ENCODE measurements around the gene WNK2. TPM values are rescaled to one million over a fixed set of nuclear protein-coding genes. Genes with fewer than 3 reads are reported as not detected.
A peak's percentile ranks its signal among the peaks of the same experiment; 100 is the strongest.

Gene WNK2
- total RNA-seq, 2 experiments from 2014 or later = 1.7 to 2.8 TPM

GRCh38 chr9:93181672-93182435, 2.1 kb upstream of the WNK2 start:
- no peak overlapping the region for H3K4me3 Mint-ChIP-seq
- ATAC-seq (no peak), DNase-seq (no peak)
- peaks cover 35% of the 10 kb centered on the region for H3K27me3 Mint-ChIP-seq
- TF ChIP-seq CTCF (IDR thresholded peaks at IDR 0.05) = no peak
- no peaks in the 10 kb centered on the region for H3K4me1 Mint-ChIP-seq (ENCODE audit: low read depth)
- intact Hi-C loops (cut with micrococcal nuclease) = no loop called here
- CTCF ChIA-PET = interaction anchor here (0.7 kb wide), 1 partner anchor 8 kb away, joined by 3 read pairs; no protein-coding TSS in a partner anchor
- H3K36me3 Mint-ChIP-seq (ENCODE audit: low read depth) = no peaks in the 10 kb centered on the region
- no peaks in the 10 kb centered on the region for H3K9me3 Mint-ChIP-seq
- POLR2A ChIA-PET = interaction anchor here (1.0 kb wide), 1 partner anchor 128 kb away, joined by 4 read pairs; no protein-coding TSS in a partner anchor
- no peak overlapping the region for H3K27ac Mint-ChIP-seq

GRCh38 chr9:93182572-93182971, 1.4 kb upstream of the WNK2 start:
- no peaks in the 10 kb centered on the region for H3K4me1 Mint-ChIP-seq (ENCODE audit: low read depth)
- ChIA-PET CTCF (interaction anchor here (0.7 to 1.4 kb wide), 2 partner anchors 7 to 14 kb away, joined by 3 to 4 read pairs; no protein-coding TSS in a partner anchor), POLR2A (interaction anchor here (1.1 kb wide), 1 partner anchor 33 kb away, joined by 3 read pairs; no protein-coding TSS in a partner anchor)
- H3K27me3 Mint-ChIP-seq = peaks cover 37% of the 10 kb centered on the region
- H3K4me3 Mint-ChIP-seq = no peak overlapping the region
- no peak for ATAC-seq
- H3K36me3 Mint-ChIP-seq (ENCODE audit: low read depth) = no peaks in the 10 kb centered on the region
- DNase-seq = no peak
- TF ChIP-seq CTCF (IDR thresholded peaks at IDR 0.05) = no peak
- intact Hi-C loops (cut with micrococcal nuclease) = no loop called here
- H3K27ac Mint-ChIP-seq = no peak overlapping the region
- H3K9me3 Mint-ChIP-seq = no peaks in the 10 kb centered on the region

GRCh38 chr9:93183131-93183662, 742 bp upstream of the WNK2 start:
- Mint-ChIP-seq H3K9me3 (no peaks in the 10 kb centered on the region), H3K27ac (no peak overlapping the region), H3K36me3 (ENCODE audit: low read depth) (no peaks in the 10 kb centered on the region), H3K4me3 (peak overlapping the region; percentile 59), H3K4me1 (ENCODE audit: low read depth) (no peaks in the 10 kb centered on the region), H3K27me3 (peaks cover 39% of the 10 kb centered on the region)
- ATAC-seq = no peak
- ChIA-PET POLR2A (interaction anchor here (1.1 kb wide), 1 partner anchor 33 kb away, joined by 3 read pairs; no protein-coding TSS in a partner anchor), CTCF (interaction anchor here (1.4 kb wide), 1 partner anchor 13 kb away, joined by 4 read pairs; no protein-coding TSS in a partner anchor)
- DNase-seq = no peak
- intact Hi-C loops (cut with micrococcal nuclease) = no loop called here
- TF ChIP-seq CTCF (IDR thresholded peaks at IDR 0.05) = no peak

- Mint-ChIP-seq H3K9me3 (no peaks in the 10 kb centered on the region), H3K4me1 (ENCODE audit: low read depth) (no peaks in the 10 kb centered on the region), H3K27me3 (peaks cover 39% of the 10 kb centered on the region), H3K4me3 (peak overlapping the region; percentile 57), H3K27ac (no peak overlapping the region), H3K36me3 (ENCODE audit: low read depth) (no peaks in the 10 kb centered on the region)
- ChIA-PET CTCF (no interaction called here), POLR2A (no interaction called here)
- DNase-seq (peak; percentile 11), ATAC-seq (peak; percentile 29)
- no peak for TF ChIP-seq CTCF (IDR thresholded peaks at IDR 0.05)
- intact Hi-C loops (cut with micrococcal nuclease) = no loop called here
Measured at GRCh38 chr9:93184432-93185265, 710 bp downstream of the WNK2 start.
